ENCODE measurements around the gene PDZD2.
A peak's percentile ranks its signal among the peaks of the same experiment; 100 is the strongest.
"Not testable (repeated sequence)": the region's sequence is repeated elsewhere in the genome, so short reads cannot be mapped to it uniquely, and the experiment has no call there.

PDZD2 gene

DNA sequence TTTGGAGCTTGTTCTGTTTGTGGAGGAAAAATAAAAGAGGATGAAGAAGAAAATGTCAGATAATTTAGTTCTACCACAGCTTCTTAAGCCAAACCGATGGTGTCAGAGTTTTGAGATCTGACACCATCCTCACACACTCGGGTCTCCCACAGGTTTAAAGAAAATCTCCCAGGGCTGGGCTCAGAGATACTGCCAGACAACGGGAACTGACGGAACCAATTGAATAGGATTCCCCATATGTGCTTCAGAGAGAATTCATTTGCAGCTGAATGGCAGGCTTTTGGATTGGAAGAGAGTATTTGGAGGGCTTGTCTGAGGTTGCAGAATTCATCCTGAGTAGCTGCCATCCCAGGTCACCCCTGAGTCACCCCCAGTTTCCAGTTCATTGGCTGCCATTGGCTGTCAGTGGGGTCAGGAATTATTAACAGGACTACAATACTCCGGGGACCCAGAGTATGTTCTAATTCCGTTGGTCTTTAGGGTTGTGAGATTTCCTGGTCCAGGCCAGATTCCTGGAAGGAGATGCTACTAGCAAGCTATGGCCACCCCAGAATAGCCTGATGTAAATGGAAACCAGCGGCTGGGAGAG, 131.3 kb downstream of the PDZD2 start:
- TF ChIP-seq, protein P1, sequence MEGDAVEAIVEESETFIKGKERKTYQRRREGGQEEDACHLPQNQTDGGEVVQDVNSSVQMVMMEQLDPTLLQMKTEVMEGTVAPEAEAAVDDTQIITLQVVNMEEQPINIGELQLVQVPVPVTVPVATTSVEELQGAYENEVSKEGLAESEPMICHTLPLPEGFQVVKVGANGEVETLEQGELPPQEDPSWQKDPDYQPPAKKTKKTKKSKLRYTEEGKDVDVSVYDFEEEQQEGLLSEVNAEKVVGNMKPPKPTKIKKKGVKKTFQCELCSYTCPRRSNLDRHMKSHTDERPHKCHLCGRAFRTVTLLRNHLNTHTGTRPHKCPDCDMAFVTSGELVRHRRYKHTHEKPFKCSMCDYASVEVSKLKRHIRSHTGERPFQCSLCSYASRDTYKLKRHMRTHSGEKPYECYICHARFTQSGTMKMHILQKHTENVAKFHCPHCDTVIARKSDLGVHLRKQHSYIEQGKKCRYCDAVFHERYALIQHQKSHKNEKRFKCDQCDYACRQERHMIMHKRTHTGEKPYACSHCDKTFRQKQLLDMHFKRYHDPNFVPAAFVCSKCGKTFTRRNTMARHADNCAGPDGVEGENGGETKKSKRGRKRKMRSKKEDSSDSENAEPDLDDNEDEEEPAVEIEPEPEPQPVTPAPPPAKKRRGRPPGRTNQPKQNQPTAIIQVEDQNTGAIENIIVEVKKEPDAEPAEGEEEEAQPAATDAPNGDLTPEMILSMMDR (IDR thresholded peaks at IDR 0.05; ENCODE audit: extremely low read depth, insufficient read depth, missing control alignments), result no peak
- in situ Hi-C loops (cut with MboI; ENCODE audit: low pct_unique_long_range_greater_than_20kb, low sequenced_read_pairs, unreplicated experiment), result no loop called here
- no peak for DNase-seq (ENCODE audit: low spot score)

DNA sequence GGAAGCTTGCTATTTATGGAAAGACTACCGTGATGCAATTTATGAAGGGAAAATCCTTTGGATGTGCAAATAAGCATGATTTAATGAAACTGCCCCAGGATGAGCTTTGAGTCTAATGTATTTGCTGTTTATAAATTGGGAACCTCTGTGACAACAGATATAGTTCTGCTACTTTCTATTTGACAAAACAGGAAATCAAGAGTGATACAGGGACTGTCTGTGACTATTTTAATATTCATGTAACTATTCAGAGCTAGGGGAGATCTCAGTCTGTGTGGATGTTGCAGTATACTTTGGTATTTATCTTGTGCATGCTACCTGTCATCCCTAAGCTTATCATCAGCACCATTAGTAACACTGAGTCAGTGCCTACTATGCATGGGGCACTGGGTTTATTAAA, 132.1 kb downstream of the PDZD2 start:
- DNase-seq (ENCODE audit: low spot score), result peak; percentile 66
- in situ Hi-C loops (cut with MboI; ENCODE audit: low pct_unique_long_range_greater_than_20kb, low sequenced_read_pairs, unreplicated experiment), result no loop called here
- TF ChIP-seq, protein P1 (IDR thresholded peaks at IDR 0.05; ENCODE audit: extremely low read depth, insufficient read depth, missing control alignments), result no peak

DNA sequence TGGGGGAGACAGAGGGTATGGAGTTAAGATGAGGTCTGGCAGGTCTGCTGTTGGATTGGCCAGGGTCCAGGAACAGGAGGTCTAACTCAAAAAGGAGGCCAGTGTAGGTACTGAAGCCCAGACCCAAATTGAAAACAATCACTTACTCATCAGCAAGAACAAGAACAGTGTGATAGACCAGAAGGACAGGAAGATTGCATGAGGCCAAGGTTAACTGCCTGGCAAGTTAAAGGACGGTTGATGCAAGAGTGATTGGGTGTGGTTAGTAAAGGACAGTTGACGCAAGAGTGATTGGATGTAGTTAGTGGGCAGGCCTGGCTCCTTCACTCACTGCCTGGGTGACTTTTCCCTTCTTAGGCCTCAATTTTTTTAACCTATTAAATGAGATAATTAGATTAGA, 132.6 kb downstream of the PDZD2 start:
- TF ChIP-seq, protein P1 (IDR thresholded peaks at IDR 0.05; ENCODE audit: extremely low read depth, insufficient read depth, missing control alignments), result no peak
- in situ Hi-C loops (cut with MboI; ENCODE audit: low pct_unique_long_range_greater_than_20kb, low sequenced_read_pairs, unreplicated experiment), result no loop called here
- DNase-seq (ENCODE audit: low spot score), result peak; percentile 38

DNA sequence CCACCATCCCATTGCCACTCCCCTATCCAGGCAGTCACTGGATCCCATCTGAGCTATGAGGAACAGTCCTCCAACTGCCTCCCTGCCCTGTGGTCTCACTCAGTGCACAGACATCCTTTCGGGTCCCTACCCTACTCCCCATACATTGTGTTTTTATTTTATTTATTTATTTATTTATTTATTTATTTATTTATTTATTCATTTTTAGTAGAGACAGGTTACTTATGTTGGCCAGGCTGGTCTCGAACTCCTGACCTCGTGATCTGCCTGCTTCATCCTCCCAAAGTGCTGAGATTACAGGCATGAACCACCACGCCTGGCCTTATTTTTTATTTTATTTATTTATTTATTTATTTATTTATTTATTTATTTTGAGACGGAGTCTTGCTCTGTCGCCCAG, 137.4 kb downstream of the PDZD2 start:
- DNase-seq (ENCODE audit: low spot score); in situ Hi-C loops (cut with MboI; ENCODE audit: low pct_unique_long_range_greater_than_20kb, low sequenced_read_pairs, unreplicated experiment): not testable (repeated sequence)

DNA sequence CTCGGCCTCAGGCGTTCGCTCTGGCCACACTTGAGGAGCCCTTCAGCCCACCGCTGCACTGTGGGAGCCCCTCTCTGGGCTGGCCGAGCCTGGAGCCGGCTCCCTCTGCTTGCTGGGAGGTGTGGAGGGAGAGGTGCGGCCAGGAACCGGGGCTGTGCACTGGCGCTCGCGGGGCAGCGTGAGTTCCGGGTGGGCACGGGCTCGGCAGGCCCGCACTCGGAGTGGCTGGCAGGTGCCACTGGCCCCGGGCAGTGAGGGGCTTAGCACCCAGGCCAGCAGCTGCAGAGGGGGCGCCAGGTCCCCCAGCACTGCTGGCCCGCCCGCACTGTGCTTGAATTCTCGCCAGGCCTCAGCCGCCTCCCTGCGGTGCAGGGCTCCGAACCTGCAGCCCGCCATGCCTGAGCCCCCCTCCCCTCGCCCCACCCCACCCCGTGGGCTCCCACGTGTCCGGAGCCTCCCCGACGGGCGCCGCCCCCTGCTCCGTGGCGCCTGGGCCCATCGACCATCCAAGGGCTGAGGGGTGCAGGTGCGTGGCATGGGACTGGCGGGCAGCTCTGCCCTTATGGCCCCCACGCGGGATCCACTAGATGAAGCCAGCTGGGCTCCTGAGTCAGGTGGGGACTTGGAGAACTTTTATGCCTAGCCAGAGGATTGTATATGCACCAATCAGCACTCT, 138.2 kb downstream of the PDZD2 start:
- in situ Hi-C loops (cut with MboI; ENCODE audit: low pct_unique_long_range_greater_than_20kb, low sequenced_read_pairs, unreplicated experiment), result no loop called here
- DNase-seq (ENCODE audit: low spot score), result no peak
- TF ChIP-seq, protein P1 (IDR thresholded peaks at IDR 0.05; ENCODE audit: extremely low read depth, insufficient read depth, missing control alignments), result no peak

DNA sequence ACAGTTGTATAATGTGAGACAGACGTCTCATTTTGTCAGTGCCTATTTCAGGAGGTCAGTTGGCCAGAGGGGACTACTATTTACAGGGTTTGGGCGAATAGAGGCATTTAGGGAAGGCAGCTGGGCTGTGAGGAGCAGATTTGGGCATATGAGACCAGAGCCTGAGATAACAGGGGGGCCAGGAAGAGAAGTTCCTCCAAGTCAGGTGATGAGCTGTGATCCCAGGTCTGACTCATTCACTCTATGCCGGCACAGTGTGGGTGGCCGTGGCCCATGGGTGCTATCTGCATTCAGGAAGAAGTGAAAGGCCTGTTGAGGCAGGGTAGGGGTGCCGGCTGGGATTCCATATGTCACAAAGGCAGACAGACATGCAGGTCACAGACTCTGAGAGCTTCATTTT, 142.8 kb downstream of the PDZD2 start:
- in situ Hi-C loops (cut with MboI; ENCODE audit: low pct_unique_long_range_greater_than_20kb, low sequenced_read_pairs, unreplicated experiment), result no loop called here
- DNase-seq (ENCODE audit: low spot score), result no peak
- TF ChIP-seq, protein P1 (IDR thresholded peaks at IDR 0.05; ENCODE audit: extremely low read depth, insufficient read depth, missing control alignments), result no peak

DNA sequence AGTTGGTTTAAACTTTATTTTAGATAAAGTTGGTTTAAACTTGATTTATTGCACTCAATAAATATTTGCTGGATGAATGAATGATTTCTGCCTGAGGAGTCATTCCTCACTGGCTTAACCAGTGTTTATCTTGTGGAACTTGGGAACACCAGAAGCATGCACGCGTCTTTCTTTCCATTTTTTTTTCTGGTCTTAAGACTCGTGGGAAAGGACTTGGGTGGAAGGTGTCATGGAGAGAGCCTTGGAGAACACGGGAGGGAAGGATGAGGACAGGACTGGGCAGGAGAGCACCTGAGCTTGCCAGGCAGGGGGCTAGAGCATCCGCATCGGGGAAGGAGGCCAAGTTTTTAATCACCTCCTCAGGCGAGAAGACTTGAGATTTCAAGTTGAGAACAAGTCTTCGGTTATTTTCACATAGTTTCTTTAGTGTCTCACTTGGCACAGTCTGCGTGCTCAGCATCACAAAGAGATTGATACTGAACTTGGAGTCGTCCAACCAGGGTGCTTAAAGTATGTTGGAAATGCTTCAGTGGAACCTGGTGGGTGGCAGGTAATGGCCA, 144.2 kb downstream of the PDZD2 start:
- in situ Hi-C loops (cut with MboI; ENCODE audit: low pct_unique_long_range_greater_than_20kb, low sequenced_read_pairs, unreplicated experiment), result no loop called here
- DNase-seq (ENCODE audit: low spot score), result no peak
- TF ChIP-seq, protein P1 (IDR thresholded peaks at IDR 0.05; ENCODE audit: extremely low read depth, insufficient read depth, missing control alignments), result no peak

Data from GM13977 (cell line).